Right cardiac atrium (tissue), 5 donors: Measurements from ENCODE around the gene ADGRL4. TPM values are rescaled to one million over a fixed set of nuclear protein-coding genes. Genes with fewer than 3 reads are reported as not detected.
"Not testable (repeated sequence)": the region's sequence is repeated elsewhere in the genome, so short reads cannot be mapped to it uniquely, and the experiment has no call there.

ENCODE experiments used
- ATAC-seq, 2 donors: fragments of 200-7000 bp; cut with Tn5 transposase; one replicate each; pipeline versions ENCODE4 v1.8.0 to v1.9.1; 2020; ENCODE audit warnings: moderate library complexity in 2 of 2, mild to moderate bottlenecking in 1 of 2
- DNase-seq, 3 donors: peaks; one replicate each; pipeline ENCODE4 v3.0.0-alpha.2; 2020
- H3K27ac ChIP-seq: one replicate; pipeline ENCODE4 v1.5.1; 2013; ENCODE audit warnings: mild to moderate bottlenecking, low read length, control low read depth, moderate library complexity
- H3K27me3 ChIP-seq: one replicate; pipeline ENCODE4 v1.6.1; 2013; ENCODE audit not compliant: control insufficient read depth, insufficient read depth
- H3K4me1 ChIP-seq: one replicate; pipeline ENCODE4 v1.6.1; 2013; ENCODE audit warnings: low read length; ENCODE audit not compliant: control insufficient read depth, insufficient read depth
- H3K4me3 ChIP-seq: one replicate; pipeline ENCODE4 v1.5.1; 2013; ENCODE audit warnings: low read length, control low read depth
- H3K9me3 ChIP-seq: one replicate; pipeline ENCODE4 v1.6.1; 2013; ENCODE audit warnings: low read length; ENCODE audit not compliant: control insufficient read depth
- whole genome bisulfite sequencing: extraction: QIAGEN DNeasy Blood & Tissue Kit; methylation state at CpG from one replicate; pipeline ENCODE4 v1.1.7; 2013; 5-methylcytosine and 5-hydroxymethylcytosine counted together
- intact Hi-C, 4 donors: fragments of 100-400 bp; cut with DNase I; formaldehyde crosslinking; loops; one replicate each; pipeline versions ENCODE4 v1.11.0 to v1.14.0; 2022 to 2023
- polyA plus RNA-seq: library from polyadenylated mRNA; stranded (reverse); fragments of 200-250 nt; gene quantifications from one replicate; pipeline ENCODE4 v1.2.3, GENCODE V29; 2013
- total RNA-seq, 4 donors: library from RNA; stranded (reverse); fragmentation: NEBNext Ultra II Directional; extraction: Animal tissue kit (Norgen Biotek cat#: 25700); gene quantifications; one replicate each; pipeline ENCODE4 v1.2.1, GENCODE V29; 2021
- donor health status: healthy with polysubstance abuse.
- donor health status: DM: no; HTN: yes; CAD: no.
- donor health status: DM: no; HTN: no; CAD: no.
- donor health status: DM: no; HTN: yes; CAD: no; lungs with severe emphysema.
- donor health status: DM: yes; HTN: yes; CAD: no.

The ADGRL4 gene
- total and polyA plus RNA-seq, 5 donors, result 9.9 to 17.6 (median 11.4) TPM

DNA sequence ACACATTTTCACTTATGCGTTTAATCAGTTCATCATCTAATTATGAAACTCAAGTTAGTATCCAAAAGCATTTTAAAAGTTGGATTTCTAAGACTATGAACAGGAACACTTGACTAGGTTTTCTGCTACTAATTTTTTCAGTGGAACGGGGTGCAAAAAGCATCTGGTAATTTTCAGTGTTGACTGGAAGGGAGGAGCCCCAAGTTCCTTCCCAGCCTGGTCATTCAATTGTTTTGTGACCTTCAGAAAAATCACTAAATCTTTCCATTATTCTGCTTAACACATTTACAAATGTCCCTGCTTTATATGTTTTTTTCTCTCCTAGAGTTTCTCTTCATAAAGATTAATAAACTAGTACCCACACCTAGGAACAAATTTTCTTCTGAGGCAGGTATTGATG is 6.0 kb upstream of the ADGRL4 start:
- Histone ChIP-seq H3K9me3 (no peaks in the 10 kb centered on the region), H3K4me3 (no peak overlapping the region), H3K27me3 (no peaks in the 10 kb centered on the region), H3K27ac (no peak overlapping the region), H3K4me1 (no peaks in the 10 kb centered on the region)
- no peak for ATAC-seq
- intact Hi-C loops, result no loop called here
- WGBS, result 73% methylated on average over 2 of the region's 2 CpGs
- DNase-seq, result no peak

- Histone ChIP-seq H3K27ac (no peak overlapping the region), H3K4me1 (no peaks in the 10 kb centered on the region), H3K27me3 (no peaks in the 10 kb centered on the region), H3K9me3 (no peaks in the 10 kb centered on the region), H3K4me3 (no peak overlapping the region)
- ATAC-seq (peak in 1 of 2 donors; percentile 22), DNase-seq (no peak)
- 76% methylated on average over 4 of the region's 4 CpGs for WGBS
- intact Hi-C loops, result no loop called here
These were observed 4.1 kb upstream of the ADGRL4 start for GRCh38 chr1:79010589-79010988.

GRCh38 chr1:79005945-79006344 is 585 bp downstream of the ADGRL4 start:
- Histone ChIP-seq H3K27ac (peak overlapping the region; percentile 87), H3K4me1 (no peaks in the 10 kb centered on the region), H3K4me3 (peak overlapping the region; percentile 72), H3K27me3 (no peaks in the 10 kb centered on the region), H3K9me3 (no peaks in the 10 kb centered on the region)
- 51% methylated on average over 4 of the region's 4 CpGs for WGBS
- intact Hi-C loops, result no loop called here
- ATAC-seq, result peak in 1 of 2 donors; percentile 22
- DNase-seq, result no peak

- DNase-seq (no peak), ATAC-seq (no peak)
- intact Hi-C loops, result no loop called here
- no peaks in the 10 kb centered on the region for H3K4me1 ChIP-seq
- 79% methylated on average over 3 of the region's 3 CpGs for WGBS
- no peaks in the 10 kb centered on the region for H3K27me3 ChIP-seq
- H3K4me3 ChIP-seq, result peak overlapping the region; percentile 59
- no peak overlapping the region for H3K27ac ChIP-seq
- H3K9me3 ChIP-seq, result no peaks in the 10 kb centered on the region
These were observed 1.6 kb downstream of the ADGRL4 start for GRCh38 chr1:79004916-79005315.

GRCh38 chr1:78996791-78997190 is 9.7 kb downstream of the ADGRL4 start:
- H3K4me3 ChIP-seq, result no peak overlapping the region
- H3K27me3 ChIP-seq, result no peaks in the 10 kb centered on the region
- 84% methylated on average over 1 of the region's 1 CpG for WGBS
- ATAC-seq (no peak), DNase-seq (no peak)
- H3K9me3 ChIP-seq, result no peaks in the 10 kb centered on the region
- intact Hi-C loops, result no loop called here
- no peaks in the 10 kb centered on the region for H3K4me1 ChIP-seq
- no peak overlapping the region for H3K27ac ChIP-seq

DNA sequence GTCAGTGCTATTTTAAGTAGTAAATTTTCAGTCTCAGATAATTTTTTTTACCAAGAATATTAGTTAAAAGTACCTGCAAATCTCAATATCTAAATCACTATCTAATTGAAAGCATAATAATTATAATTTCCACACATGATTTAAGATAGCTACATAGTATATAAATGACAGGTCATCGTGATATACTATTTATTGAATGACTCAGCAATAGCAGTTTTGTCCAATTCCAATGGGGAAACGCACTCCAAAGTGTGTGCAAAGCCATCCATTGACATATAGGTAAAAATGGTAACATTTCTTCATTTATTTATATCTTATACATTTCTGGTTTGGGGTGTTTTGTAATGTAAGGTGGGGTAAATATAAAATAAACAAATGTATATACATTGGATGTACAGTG is 19.5 kb downstream of the ADGRL4 start:
- Histone ChIP-seq H3K9me3 (no peaks in the 10 kb centered on the region), H3K27ac (no peak overlapping the region), H3K4me3 (no peak overlapping the region), H3K4me1 (no peaks in the 10 kb centered on the region), H3K27me3 (no peaks in the 10 kb centered on the region)
- 75% methylated on average over 2 of the region's 2 CpGs for WGBS
- ATAC-seq (no peak), DNase-seq (no peak)
- intact Hi-C loops, result no loop called here

- Histone ChIP-seq H3K27me3 (no peaks in the 10 kb centered on the region), H3K4me1 (no peaks in the 10 kb centered on the region), H3K9me3 (no peaks in the 10 kb centered on the region), H3K4me3 (no peak overlapping the region), H3K27ac (no peak overlapping the region)
- WGBS, result 55% methylated on average over 3 of the region's 3 CpGs
- no peak for ATAC-seq
- intact Hi-C loops, result no loop called here
- no peak for DNase-seq
These were observed 26.0 kb downstream of the ADGRL4 start for GRCh38 chr1:78980511-78980910.

DNA sequence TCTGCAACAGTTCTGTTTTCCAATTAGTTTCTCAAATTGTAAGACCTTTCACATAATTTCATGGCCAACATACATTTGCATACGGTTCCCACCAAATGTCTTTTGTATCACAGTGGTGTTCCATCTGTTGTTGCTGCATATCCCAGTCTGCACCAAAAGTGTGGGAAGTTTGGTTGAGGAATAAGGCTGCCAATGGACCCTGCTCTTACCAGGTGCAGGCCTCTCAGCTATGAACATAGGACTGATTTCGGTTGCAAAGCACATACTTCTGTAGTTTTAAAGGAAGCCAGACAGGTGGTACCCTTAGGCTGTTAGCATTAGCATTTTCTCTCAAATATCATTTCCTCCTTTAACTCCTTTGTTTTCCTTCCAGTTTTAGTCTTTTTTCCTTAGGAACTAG is 33.8 kb downstream of the ADGRL4 start:
- Histone ChIP-seq H3K4me1 (no peaks in the 10 kb centered on the region), H3K9me3 (no peaks in the 10 kb centered on the region), H3K4me3 (no peak overlapping the region), H3K27ac (no peak overlapping the region), H3K27me3 (no peaks in the 10 kb centered on the region)
- DNase-seq (no peak), ATAC-seq (no peak)
- WGBS, result 85% methylated on average over 2 of the region's 2 CpGs
- intact Hi-C loops, result no loop called here

GRCh38 chr1:78967091-78967490 is 39.4 kb downstream of the ADGRL4 start:
- H3K27me3 ChIP-seq, H3K4me3 ChIP-seq, H3K9me3 ChIP-seq, ATAC-seq, intact Hi-C loops, H3K27ac ChIP-seq, DNase-seq, H3K4me1 ChIP-seq: not testable (repeated sequence)

GRCh38 chr1:78958711-78959110 is 47.8 kb downstream of the ADGRL4 start:
- ATAC-seq (no peak), DNase-seq (no peak)
- H3K9me3 ChIP-seq, result no peaks in the 10 kb centered on the region
- no peaks in the 10 kb centered on the region for H3K4me1 ChIP-seq
- intact Hi-C loops, result no loop called here
- no peak overlapping the region for H3K27ac ChIP-seq
- H3K27me3 ChIP-seq, result no peaks in the 10 kb centered on the region
- WGBS, result 21% methylated on average over 2 of the region's 2 CpGs
- no peak overlapping the region for H3K4me3 ChIP-seq

GRCh38 chr1:78950826-78951225 is 55.7 kb downstream of the ADGRL4 start:
- intact Hi-C loops, result no loop called here
- no peak for ATAC-seq
- Histone ChIP-seq H3K4me1 (no peaks in the 10 kb centered on the region), H3K4me3 (no peak overlapping the region), H3K27me3 (no peaks in the 10 kb centered on the region), H3K9me3 (no peaks in the 10 kb centered on the region), H3K27ac (no peak overlapping the region)
- 81% methylated on average over 2 of the region's 2 CpGs for WGBS
- DNase-seq, result no peak

GRCh38 chr1:78949227-78949626 is 57.3 kb downstream of the ADGRL4 start:
- no peak for ATAC-seq
- no peaks in the 10 kb centered on the region for H3K9me3 ChIP-seq
- no peaks in the 10 kb centered on the region for H3K4me1 ChIP-seq
- 57% methylated on average over 2 of the region's 2 CpGs for WGBS
- no peaks in the 10 kb centered on the region for H3K27me3 ChIP-seq
- intact Hi-C loops, result no loop called here
- no peak for DNase-seq
- H3K4me3 ChIP-seq, result no peak overlapping the region
- H3K27ac ChIP-seq, result no peak overlapping the region
